Prostate gland (tissue), 2 donors: ENCODE data around the gene CDC42BPA.

Experiments
- CTCF ChIP-seq, 4 experiments: fragments of 200-600 bp in 2 of 4; fragments of 450-650 bp in 2 of 4; sonication (generic) in 2 of 4; IDR thresholded peaks; 1 replicate in 3 of 4; 2 replicates in 1 of 4; pipeline ENCODE4 v1.5.1; 2016 to 2019; ENCODE audit warnings: antibody characterized with exemption in 4 of 4, mild to moderate bottlenecking in 2 of 4, moderate library complexity in 2 of 4
- POLR2A ChIP-seq: fragments of 450-650 bp; IDR thresholded peaks from one replicate; pipeline ENCODE4 v1.6.1; 2016; ENCODE audit warnings: antibody characterized with exemption, mild to moderate bottlenecking
- POLR2AphosphoS5 ChIP-seq: sonication (generic); formaldehyde crosslinking; IDR thresholded peaks from one replicate; pipeline ENCODE4 v1.6.1; 2017; ENCODE audit warnings: antibody characterized with exemption

GRCh38 chr1:226950316-226950715 is 368.0 kb downstream of the CDC42BPA start:
- TF ChIP-seq CTCF (IDR thresholded peaks at IDR 0.05) (no peak), POLR2AphosphoS5 (no peak), POLR2A (no peak)
